SU-DHL-6 (cell line): Measurements from ENCODE around the gene TAF8.

Experiments used
- EZH2phosphoT487 ChIP-seq: fragments of 200-600 bp; sonication (generic), shearing (Covaris generic); conservative IDR thresholded peaks from 2 replicates; pipeline ENCODE4 v1.6.1; 2018; ENCODE audit warnings: mild to moderate bottlenecking, antibody characterized with exemption, low read length, moderate library complexity, mixed read lengths
- TF ChIP-seq, protein P1 (sequence below): fragments of 200-600 bp; sonication (generic); IDR thresholded peaks from one replicate; pipeline ENCODE4 v1.5.1; 2017; ENCODE audit warnings: antibody characterized with exemption, mild to moderate bottlenecking, low read length, moderate library complexity; ENCODE audit not compliant: insufficient read depth, poor library complexity, severe bottlenecking

DNA sequence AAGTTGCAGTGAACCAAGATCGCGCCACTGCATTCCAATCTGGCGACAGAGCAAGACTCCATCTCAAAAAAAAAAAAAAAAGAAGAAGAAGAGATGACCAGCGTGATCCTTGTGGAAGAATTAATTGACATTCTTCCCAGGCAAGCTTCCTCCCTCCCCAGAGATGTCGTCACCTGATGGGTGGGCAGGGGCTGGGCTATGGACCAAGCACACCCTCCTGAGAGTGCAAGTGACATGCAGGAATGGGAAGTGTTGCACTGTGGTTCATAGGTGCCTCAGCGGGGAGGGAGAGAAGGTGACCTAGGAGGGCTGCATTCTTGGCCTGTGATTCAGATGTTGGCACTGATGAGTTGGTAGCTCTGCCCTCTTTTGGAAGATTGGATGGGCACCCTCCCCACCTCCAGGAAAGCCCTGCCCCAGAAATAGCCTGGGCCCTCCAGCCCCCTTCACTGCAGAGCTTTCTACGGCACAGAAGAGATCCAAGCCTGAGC lies 37.8 kb downstream of the TAF8 start:
- TF ChIP-seq, protein P1, sequence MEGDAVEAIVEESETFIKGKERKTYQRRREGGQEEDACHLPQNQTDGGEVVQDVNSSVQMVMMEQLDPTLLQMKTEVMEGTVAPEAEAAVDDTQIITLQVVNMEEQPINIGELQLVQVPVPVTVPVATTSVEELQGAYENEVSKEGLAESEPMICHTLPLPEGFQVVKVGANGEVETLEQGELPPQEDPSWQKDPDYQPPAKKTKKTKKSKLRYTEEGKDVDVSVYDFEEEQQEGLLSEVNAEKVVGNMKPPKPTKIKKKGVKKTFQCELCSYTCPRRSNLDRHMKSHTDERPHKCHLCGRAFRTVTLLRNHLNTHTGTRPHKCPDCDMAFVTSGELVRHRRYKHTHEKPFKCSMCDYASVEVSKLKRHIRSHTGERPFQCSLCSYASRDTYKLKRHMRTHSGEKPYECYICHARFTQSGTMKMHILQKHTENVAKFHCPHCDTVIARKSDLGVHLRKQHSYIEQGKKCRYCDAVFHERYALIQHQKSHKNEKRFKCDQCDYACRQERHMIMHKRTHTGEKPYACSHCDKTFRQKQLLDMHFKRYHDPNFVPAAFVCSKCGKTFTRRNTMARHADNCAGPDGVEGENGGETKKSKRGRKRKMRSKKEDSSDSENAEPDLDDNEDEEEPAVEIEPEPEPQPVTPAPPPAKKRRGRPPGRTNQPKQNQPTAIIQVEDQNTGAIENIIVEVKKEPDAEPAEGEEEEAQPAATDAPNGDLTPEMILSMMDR = no peak
- no peak for TF ChIP-seq EZH2phosphoT487
